Neural progenitor cell (in vitro differentiated cells): ENCODE measurements around the gene TMEM82. TPM values are rescaled to one million over a fixed set of nuclear protein-coding genes. Genes with fewer than 3 reads are reported as not detected.

Experiments
- DNase-seq: peaks from one replicate; pipeline ENCODE4 v3.0.0-alpha.2; 2016; ENCODE audit warnings: low spot score
- H2AFZ ChIP-seq: fragments of 200-600 bp; sonication (generic); replicated peaks from 2 replicates; pipeline ENCODE4 v1.6.1; 2016; ENCODE audit warnings: antibody characterized with exemption
- H3F3A ChIP-seq: fragments of 200-600 bp; sonication (generic); 2 replicates; pipeline ENCODE4 v1.6.1; 2016; ENCODE audit warnings: antibody characterized with exemption, low read depth
- H3K27ac ChIP-seq: fragments of 200-600 bp; sonication (generic); 2 replicates; pipeline ENCODE4 v1.5.1; 2016; ENCODE audit warnings: mild to moderate bottlenecking
- H3K27me3 ChIP-seq: fragments of 200-600 bp; sonication (generic); 2 replicates; pipeline ENCODE4 v1.6.1; 2016; ENCODE audit warnings: mild to moderate bottlenecking, moderate library complexity
- H3K36me3 ChIP-seq: fragments of 200-600 bp; sonication (generic); 2 replicates; pipeline ENCODE4 v1.5.1; 2016
- H3K4me1 ChIP-seq: fragments of 200-600 bp; sonication (generic); 2 replicates; pipeline ENCODE4 v1.6.1; 2016; ENCODE audit warnings: mixed run types
- H3K4me2 ChIP-seq: fragments of 200-600 bp; sonication (generic); 2 replicates; pipeline ENCODE4 v1.6.1; 2016
- H3K4me3 ChIP-seq: fragments of 200-600 bp; sonication (generic); 2 replicates; pipeline ENCODE4 v1.5.1; 2016
- H3K79me2 ChIP-seq: fragments of 200-600 bp; sonication (generic); 2 replicates; pipeline ENCODE4 v1.6.1; 2016; ENCODE audit warnings: low read depth
- H3K9ac ChIP-seq: fragments of 200-600 bp; sonication (generic); 2 replicates; pipeline ENCODE4 v1.6.1; 2016
- H3K9me3 ChIP-seq: fragments of 200-600 bp; sonication (generic); 2 replicates; pipeline ENCODE4 v1.5.1; 2016; ENCODE audit warnings: low read depth
- H4K20me1 ChIP-seq: fragments of 200-600 bp; sonication (generic); 2 replicates; pipeline ENCODE4 v1.6.1; 2016; ENCODE audit warnings: low read depth
- H3K27ac Mint-ChIP-seq: 3 replicates; pipeline ENCODE4 v1.8.0; 2021; ENCODE audit warnings: mixed read lengths
- H3K27me3 Mint-ChIP-seq: 2 replicates; pipeline ENCODE4 v1.8.0; 2022; ENCODE audit warnings: low read depth, mild to moderate bottlenecking, inconsistent platforms, moderate library complexity, mixed read lengths; ENCODE audit not compliant: insufficient read depth
- H3K36me3 Mint-ChIP-seq: 3 replicates; pipeline ENCODE4 v1.8.0; 2021; ENCODE audit warnings: mixed read lengths
- H3K4me1 Mint-ChIP-seq: 3 replicates; pipeline ENCODE4 v1.8.0; 2021; ENCODE audit warnings: mixed read lengths
- H3K4me3 Mint-ChIP-seq: 3 replicates; pipeline ENCODE4 v1.8.0; 2021; ENCODE audit warnings: mild to moderate bottlenecking, moderate library complexity, mixed read lengths
- H3K9me3 Mint-ChIP-seq: 3 replicates; pipeline ENCODE4 v1.8.0; 2020; ENCODE audit warnings: mixed read lengths
- CTCF ChIP-seq: fragments of 200-600 bp; sonication (generic); IDR thresholded peaks from 2 replicates; pipeline ENCODE4 v1.5.1; 2017; ENCODE audit warnings: antibody characterized with exemption, mild to moderate bottlenecking
- EZH2 ChIP-seq: fragments of 200-600 bp; sonication (generic); IDR thresholded peaks from 2 replicates; pipeline ENCODE4 v1.6.1; 2017; ENCODE audit warnings: antibody characterized with exemption, mild to moderate bottlenecking, moderate library complexity
- EZH2phosphoT487 ChIP-seq: fragments of 200-600 bp; sonication (generic); IDR thresholded peaks from 2 replicates; pipeline ENCODE4 v1.6.1; 2017; ENCODE audit warnings: antibody characterized with exemption
- total RNA-seq: library from RNA; depleted of rRNA; stranded (reverse); fragments of >200 nt; gene quantifications from 2 replicates; pipeline ENCODE4 v1.2.3, GENCODE V29; 2015; ENCODE audit warnings: low replicate concordance

The TMEM82 gene
- total RNA-seq, 1 donor from 2014 or later: not detected

DNA sequence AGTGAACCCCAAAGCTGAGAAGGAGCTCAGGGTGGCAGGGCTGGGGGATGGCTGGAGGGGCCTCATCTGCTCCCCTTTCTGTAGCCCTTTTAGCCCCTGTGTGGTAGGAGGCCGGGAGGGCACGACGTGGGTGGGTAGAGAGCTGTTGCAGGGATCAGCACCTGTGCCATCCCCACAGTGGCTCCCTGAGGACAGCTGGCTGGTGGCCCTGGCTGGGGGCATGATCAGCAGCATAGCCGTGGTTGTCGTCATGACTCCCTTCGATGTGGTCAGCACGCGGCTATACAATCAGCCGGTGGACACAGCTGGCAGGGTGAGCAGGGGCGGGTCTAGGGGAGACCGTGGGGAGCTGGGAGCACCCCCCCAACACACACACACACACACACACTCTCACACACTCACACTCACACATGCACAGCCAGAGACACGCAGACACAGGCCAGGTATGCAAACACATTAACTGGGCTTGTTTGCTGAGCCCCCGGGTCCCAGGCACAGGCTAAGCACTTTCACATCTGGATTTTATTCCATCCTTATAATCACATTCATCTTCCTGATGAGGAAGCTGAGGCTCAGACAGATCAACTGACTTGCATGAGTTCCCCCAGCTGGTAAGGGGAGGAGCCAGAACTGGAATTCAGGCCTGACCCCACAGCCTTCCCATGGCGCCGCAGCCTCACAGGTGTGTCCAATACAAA lies 3.7 kb upstream of the TMEM82 start:
- Histone ChIP-seq H3K4me3 (no peak overlapping the region), H3F3A (peaks cover 4% of the 10 kb centered on the region), H3K79me2 (no peaks in the 10 kb centered on the region), H3K9me3 (no peaks in the 10 kb centered on the region), H3K27me3 (no peaks in the 10 kb centered on the region), H3K4me2 (no peak overlapping the region), H2AFZ (no peak overlapping the region), H3K27ac (no peak overlapping the region), H3K36me3 (no peaks in the 10 kb centered on the region), H4K20me1 (no peaks in the 10 kb centered on the region), H3K9ac (no peak overlapping the region), H3K4me1 (peaks cover 9% of the 10 kb centered on the region)
- peaks cover 22% of the 10 kb centered on the region for H3K4me1 Mint-ChIP-seq
- H3K36me3 Mint-ChIP-seq: no peaks in the 10 kb centered on the region
- peaks cover 3% of the 10 kb centered on the region for H3K27me3 Mint-ChIP-seq
- no peak for DNase-seq
- no peak overlapping the region for H3K27ac Mint-ChIP-seq
- no peaks in the 10 kb centered on the region for H3K9me3 Mint-ChIP-seq
- no peak overlapping the region for H3K4me3 Mint-ChIP-seq
- TF ChIP-seq EZH2 (no peak), CTCF (no peak), EZH2phosphoT487 (no peak)

DNA sequence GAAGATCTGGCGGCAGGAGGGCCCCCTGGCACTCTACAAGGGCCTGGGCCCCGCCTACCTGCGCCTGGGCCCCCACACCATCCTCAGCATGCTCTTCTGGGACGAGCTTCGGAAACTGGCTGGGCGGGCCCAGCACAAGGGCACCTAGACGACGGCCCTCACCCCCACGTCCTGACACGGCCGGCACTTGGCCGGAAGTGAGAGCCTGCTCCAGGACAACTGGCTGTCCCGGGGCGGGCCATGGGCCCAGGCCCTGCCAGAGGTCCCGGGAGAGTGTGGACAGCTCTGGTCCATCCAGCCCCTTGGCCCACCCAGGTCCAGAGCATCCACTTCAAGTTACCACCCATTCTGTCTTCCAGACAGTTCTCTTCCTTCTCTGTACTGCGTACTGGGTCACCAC lies 3.0 kb upstream of the TMEM82 start:
- peaks cover 22% of the 10 kb centered on the region for H3K4me1 Mint-ChIP-seq
- Histone ChIP-seq H3K4me1 (peaks cover 9% of the 10 kb centered on the region), H3F3A (peaks cover 4% of the 10 kb centered on the region), H4K20me1 (no peaks in the 10 kb centered on the region), H3K27ac (no peak overlapping the region), H3K36me3 (no peaks in the 10 kb centered on the region), H3K79me2 (no peaks in the 10 kb centered on the region), H3K27me3 (no peaks in the 10 kb centered on the region), H3K4me2 (no peak overlapping the region), H3K9ac (no peak overlapping the region), H2AFZ (no peak overlapping the region), H3K9me3 (no peaks in the 10 kb centered on the region), H3K4me3 (no peak overlapping the region)
- no peaks in the 10 kb centered on the region for H3K9me3 Mint-ChIP-seq
- no peak for DNase-seq
- peak overlapping the region; percentile 91 for H3K27ac Mint-ChIP-seq
- TF ChIP-seq CTCF: no peak
- TF ChIP-seq EZH2: no peak
- TF ChIP-seq EZH2phosphoT487: no peak
- peaks cover 3% of the 10 kb centered on the region for H3K27me3 Mint-ChIP-seq
- H3K4me3 Mint-ChIP-seq: no peak overlapping the region
- H3K36me3 Mint-ChIP-seq: no peaks in the 10 kb centered on the region

DNA sequence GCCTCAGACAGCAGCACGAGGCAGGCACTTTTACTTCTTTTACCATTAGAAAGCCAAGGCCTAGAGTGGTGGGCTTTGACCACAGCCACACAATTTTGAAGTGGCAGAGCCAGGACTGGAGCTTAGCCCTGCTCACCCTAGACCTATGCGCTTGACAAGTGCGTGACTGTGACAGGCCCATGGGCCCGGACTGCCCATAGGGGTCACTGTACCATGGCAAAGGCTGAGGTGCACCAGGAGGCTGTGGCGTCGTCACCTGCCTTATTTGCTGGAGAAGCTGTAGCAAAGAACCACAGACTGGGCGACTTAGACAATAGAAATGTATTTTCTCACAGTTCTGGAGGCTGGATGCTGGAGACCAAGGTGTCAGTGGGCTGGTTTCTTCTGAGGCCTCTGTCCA lies 2.6 kb upstream of the TMEM82 start:
- Histone ChIP-seq H3K9me3 (no peaks in the 10 kb centered on the region), H3K79me2 (no peaks in the 10 kb centered on the region), H4K20me1 (no peaks in the 10 kb centered on the region), H3K36me3 (no peaks in the 10 kb centered on the region), H3K27me3 (no peaks in the 10 kb centered on the region), H3F3A (peaks cover 4% of the 10 kb centered on the region), H3K4me1 (peaks cover 9% of the 10 kb centered on the region), H3K4me2 (no peak overlapping the region), H3K4me3 (no peak overlapping the region), H2AFZ (no peak overlapping the region), H3K27ac (no peak overlapping the region), H3K9ac (no peak overlapping the region)
- Mint-ChIP-seq H3K9me3 (no peaks in the 10 kb centered on the region), H3K4me1 (peaks cover 22% of the 10 kb centered on the region), H3K27me3 (peaks cover 3% of the 10 kb centered on the region), H3K27ac (peak overlapping the region; percentile 91), H3K36me3 (no peaks in the 10 kb centered on the region), H3K4me3 (no peak overlapping the region)
- no peak for DNase-seq
- no peak for TF ChIP-seq EZH2
- TF ChIP-seq CTCF: peak; percentile 27
